Heart right ventricle (tissue), 16 donors: ENCODE data around the gene DENND1A. TPM values are rescaled to one million over a fixed set of nuclear protein-coding genes. Genes with fewer than 3 reads are reported as not detected.

Experiments used
- ATAC-seq, 8 donors: fragments of 200-7000 bp; cut with Tn5 transposase; one replicate each; pipeline ENCODE4 v1.9.1; 2020; ENCODE audit warnings: mild to moderate bottlenecking in 8 of 8, moderate library complexity in 8 of 8, moderate number of reproducible peaks in 1 of 8
- DNase-seq, 2 donors: peaks; one replicate each; pipeline ENCODE4 v3.0.0-alpha.2; 2020
- H3K27ac ChIP-seq, 10 donors: fragments of 200-600 bp; sonication (generic) in 2 of 10; one replicate each; pipeline versions ENCODE4 v1.5.0 to v1.8.0; 2020 to 2022; ENCODE audit warnings: mild to moderate bottlenecking in 3 of 10
- H3K27me3 ChIP-seq, 7 donors: fragments of 200-600 bp; one replicate each; pipeline ENCODE4 v1.8.0; 2021 to 2022; ENCODE audit warnings: mild to moderate bottlenecking in 2 of 7
- H3K36me3 ChIP-seq, 9 donors: fragments of 200-600 bp; sonication (generic) in 1 of 9; one replicate each; pipeline versions ENCODE4 v1.5.0 to v1.8.0; 2020 to 2022; ENCODE audit warnings: mild to moderate bottlenecking in 2 of 9
- H3K4me1 ChIP-seq, 9 donors: fragments of 200-600 bp; sonication (generic) in 1 of 9; one replicate each; pipeline versions ENCODE4 v1.5.0 to v1.8.0; 2020 to 2022; ENCODE audit warnings: mild to moderate bottlenecking in 4 of 9
- H3K4me3 ChIP-seq, 10 donors: fragments of 200-600 bp; sonication (generic) in 2 of 10; one replicate each; pipeline versions ENCODE4 v1.5.0 to v1.8.0; 2020 to 2022; ENCODE audit warnings: mild to moderate bottlenecking in 7 of 10, moderate library complexity in 2 of 10
- H3K9me3 ChIP-seq, 11 donors: fragments of 200-600 bp in 10 of 11; sonication (generic) in 2 of 11; one replicate each; pipeline versions ENCODE4 v1.5.0 to v1.8.0; 2013 to 2022; ENCODE audit warnings: mild to moderate bottlenecking in 2 of 11, control low read depth in 1 of 11, moderate library complexity in 1 of 11
- WGBS, 2 donors: extraction: QIAGEN DNeasy Blood & Tissue Kit; methylation state at CpG; one replicate each; pipeline ENCODE4 v1.1.7; 2013; ENCODE audit warnings: inconsistent platforms in 1 of 2; 5-methylcytosine and 5-hydroxymethylcytosine counted together
- intact Hi-C, 10 donors: fragments of 100-400 bp; cut with DNase I; formaldehyde crosslinking; loops; one replicate each; pipeline versions ENCODE4 v1.11.1 to v1.14.2; 2022
- polyA plus RNA-seq, 2 donors: library from polyadenylated mRNA; stranded (reverse); fragments of 200-250 nt; gene quantifications; one replicate each; pipeline ENCODE4 v1.2.3, GENCODE V29; 2013
- total RNA-seq, 10 donors: library from RNA; stranded (reverse); fragmentation: NEBNext Ultra II Directional in 3 of 10; extraction: Animal tissue kit (Norgen Biotek cat#: 25700) in 3 of 10; gene quantifications; one replicate each; pipeline versions ENCODE4 v1.2.1 to v1.2.4, GENCODE V29; 2021 to 2023
- TF ChIP-seq, protein P1 (sequence below), 9 donors: fragments of 200-600 bp; sonication (generic) in 2 of 9; IDR thresholded peaks; one replicate each; pipeline versions ENCODE4 v1.5.0 to v1.8.0; 2021 to 2022; ENCODE audit warnings: antibody characterized with exemption in 9 of 9, mild to moderate bottlenecking in 5 of 9, moderate library complexity in 1 of 9
- donor health status: Arrhythmogenic right ventricular cardiomyopathy.
- donor health status: ischemic (EF 13 %, LVEDD 7.1; RV severe dilation, severe dysfunction).
- donor health status: healthy with polysubstance abuse.
- donor health status: DM: no; HTN: yes; CAD: no.
- donor health status: DM: no; HTN: no; CAD: no.
- donor health status: ischemic (EF 25% LVEDD 6.9; RV normal size, moderate dysfunction).
- donor health status: ischemic (EF 25% LVEDD 5.7; RV mildly dilated, moderate dysfunction).
- donor health status: healthy.
- donor health status: DM: yes; HTN: yes; CAD: no.
- donor health status: Ischemic cardiomyopathy.
- donor health status: ischemic (EF 35%, LVEDD 5.7; RV mildly dilated, moderate dysfunction).
- donor health status: nonischemic (EF 11% LVEDD 7.7; RV severe dilation, severe dysfunction).
- donor health status: DM: yes; HTN: yes; CAD: no.
- donor health status: PGD.
- donor health status: ischemic (EF 29% LVEDD 5.4; RV normal size, mild dysfunction).
- donor health status: nonischemic (EF 23%, LVEDD 6.1; RV moderate dilation, normal function).

Gene DENND1A
- total and polyA plus RNA-seq, 12 donors = 7.3 to 19.6 (median 12.2) TPM

DNA sequence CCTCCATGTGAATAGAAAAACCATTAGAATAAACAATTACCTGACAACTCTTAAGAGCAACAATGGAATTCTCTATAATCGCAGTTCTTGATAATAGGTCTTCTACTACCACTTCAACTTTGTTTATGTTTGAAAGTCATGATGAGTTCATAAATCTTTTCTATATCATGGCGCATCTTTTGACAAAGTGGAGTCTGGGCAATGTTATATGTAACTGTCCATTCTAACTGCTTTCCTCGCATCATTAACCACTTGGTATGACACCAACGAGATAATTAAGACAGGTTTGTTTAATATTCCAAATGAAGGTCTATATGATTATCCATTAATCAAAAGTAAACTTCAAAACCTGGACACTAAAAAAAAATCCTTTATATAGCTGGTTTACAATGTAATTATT lies 272.0 kb downstream of the DENND1A start:
- H3K4me3 ChIP-seq = no peak overlapping the region
- WGBS, 2 donors = 88 to 96% methylated on average over 4 of the region's 4 CpGs

DNA sequence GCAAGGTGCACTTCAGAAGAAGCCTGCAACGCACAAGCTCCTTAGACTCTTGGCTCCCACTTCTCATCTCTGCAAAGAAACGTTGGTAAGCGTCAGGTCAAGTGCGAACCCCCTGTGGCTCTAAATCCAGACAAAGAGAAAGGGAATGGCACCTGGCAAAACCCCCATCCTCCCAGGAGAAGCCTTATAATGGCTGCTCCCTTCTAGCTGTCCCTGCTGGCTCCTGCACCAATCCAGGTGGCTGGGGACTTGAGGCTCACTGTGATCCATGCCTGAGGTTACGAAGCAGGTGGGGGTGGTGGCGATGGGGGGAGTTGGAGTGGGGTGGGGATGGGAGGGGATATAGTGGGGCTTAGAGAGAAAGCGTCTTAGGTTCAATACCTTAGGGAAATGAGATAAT lies 272.8 kb downstream of the DENND1A start:
- TF ChIP-seq, protein P1, sequence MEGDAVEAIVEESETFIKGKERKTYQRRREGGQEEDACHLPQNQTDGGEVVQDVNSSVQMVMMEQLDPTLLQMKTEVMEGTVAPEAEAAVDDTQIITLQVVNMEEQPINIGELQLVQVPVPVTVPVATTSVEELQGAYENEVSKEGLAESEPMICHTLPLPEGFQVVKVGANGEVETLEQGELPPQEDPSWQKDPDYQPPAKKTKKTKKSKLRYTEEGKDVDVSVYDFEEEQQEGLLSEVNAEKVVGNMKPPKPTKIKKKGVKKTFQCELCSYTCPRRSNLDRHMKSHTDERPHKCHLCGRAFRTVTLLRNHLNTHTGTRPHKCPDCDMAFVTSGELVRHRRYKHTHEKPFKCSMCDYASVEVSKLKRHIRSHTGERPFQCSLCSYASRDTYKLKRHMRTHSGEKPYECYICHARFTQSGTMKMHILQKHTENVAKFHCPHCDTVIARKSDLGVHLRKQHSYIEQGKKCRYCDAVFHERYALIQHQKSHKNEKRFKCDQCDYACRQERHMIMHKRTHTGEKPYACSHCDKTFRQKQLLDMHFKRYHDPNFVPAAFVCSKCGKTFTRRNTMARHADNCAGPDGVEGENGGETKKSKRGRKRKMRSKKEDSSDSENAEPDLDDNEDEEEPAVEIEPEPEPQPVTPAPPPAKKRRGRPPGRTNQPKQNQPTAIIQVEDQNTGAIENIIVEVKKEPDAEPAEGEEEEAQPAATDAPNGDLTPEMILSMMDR (IDR thresholded peaks at IDR 0.05) = no peak
- intact Hi-C loops = no loop called here
- ATAC-seq = no peak
- Histone ChIP-seq H3K27ac (no peak overlapping the region), H3K4me3 (no peak overlapping the region), H3K9me3 (peaks cover 0 to 6% (median 0%) of the 10 kb centered on the region in 11 donors), H3K27me3 (no peaks in the 10 kb centered on the region), H3K4me1 (no peaks in the 10 kb centered on the region), H3K36me3 (peaks cover 0 to 11% (median 2%) of the 10 kb centered on the region in 9 donors)
- no peak for DNase-seq
- WGBS, 2 donors = 94 to 96% methylated on average over 7 of the region's 7 CpGs

More for the DNA sequence above, 272.0 kb downstream of the DENND1A start:
- H3K27ac ChIP-seq = no peak overlapping the region
- ATAC-seq (no peak), DNase-seq (no peak)
- H3K4me1 ChIP-seq = no peaks in the 10 kb centered on the region
- H3K9me3 ChIP-seq = peaks cover 0 to 14% (median 0%) of the 10 kb centered on the region in 11 donors
- H3K27me3 ChIP-seq = no peaks in the 10 kb centered on the region
- H3K36me3 ChIP-seq = peaks cover 0 to 17% (median 7%) of the 10 kb centered on the region in 9 donors
- intact Hi-C loops = no loop called here
- TF ChIP-seq, protein P1 (IDR thresholded peaks at IDR 0.05) = no peak

DNA sequence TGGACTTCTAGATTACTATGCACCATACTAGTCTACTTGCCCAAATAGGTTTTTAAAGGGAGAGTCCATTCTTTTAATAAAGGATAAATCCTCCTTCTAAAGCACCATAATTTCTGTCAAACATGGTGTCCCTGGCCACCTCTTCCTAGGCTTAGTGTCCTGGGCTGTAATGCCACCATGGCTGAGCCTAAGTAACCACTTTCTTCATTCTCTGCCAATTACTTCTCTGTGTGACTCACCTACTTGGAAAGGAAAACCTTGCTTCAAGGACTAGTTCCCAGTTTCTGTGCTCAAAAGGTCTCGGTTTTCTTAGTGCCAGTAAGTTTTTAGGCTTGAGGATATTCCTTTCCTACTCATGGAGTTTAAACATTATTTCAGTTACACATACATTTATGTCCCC lies 273.4 kb downstream of the DENND1A start:
- Histone ChIP-seq H3K36me3 (peaks cover 0 to 13% (median 0%) of the 10 kb centered on the region in 9 donors), H3K9me3 (peaks cover 0 to under 1% (median 0%) of the 10 kb centered on the region in 11 donors), H3K27ac (no peak overlapping the region), H3K4me1 (no peaks in the 10 kb centered on the region), H3K4me3 (no peak overlapping the region), H3K27me3 (no peaks in the 10 kb centered on the region)
- WGBS, 2 donors = 89 to 95% methylated on average over 1 of the region's 1 CpG
- intact Hi-C loops = no loop called here
- TF ChIP-seq, protein P1 (IDR thresholded peaks at IDR 0.05) = no peak
- ATAC-seq = no peak
- no peak for DNase-seq

DNA sequence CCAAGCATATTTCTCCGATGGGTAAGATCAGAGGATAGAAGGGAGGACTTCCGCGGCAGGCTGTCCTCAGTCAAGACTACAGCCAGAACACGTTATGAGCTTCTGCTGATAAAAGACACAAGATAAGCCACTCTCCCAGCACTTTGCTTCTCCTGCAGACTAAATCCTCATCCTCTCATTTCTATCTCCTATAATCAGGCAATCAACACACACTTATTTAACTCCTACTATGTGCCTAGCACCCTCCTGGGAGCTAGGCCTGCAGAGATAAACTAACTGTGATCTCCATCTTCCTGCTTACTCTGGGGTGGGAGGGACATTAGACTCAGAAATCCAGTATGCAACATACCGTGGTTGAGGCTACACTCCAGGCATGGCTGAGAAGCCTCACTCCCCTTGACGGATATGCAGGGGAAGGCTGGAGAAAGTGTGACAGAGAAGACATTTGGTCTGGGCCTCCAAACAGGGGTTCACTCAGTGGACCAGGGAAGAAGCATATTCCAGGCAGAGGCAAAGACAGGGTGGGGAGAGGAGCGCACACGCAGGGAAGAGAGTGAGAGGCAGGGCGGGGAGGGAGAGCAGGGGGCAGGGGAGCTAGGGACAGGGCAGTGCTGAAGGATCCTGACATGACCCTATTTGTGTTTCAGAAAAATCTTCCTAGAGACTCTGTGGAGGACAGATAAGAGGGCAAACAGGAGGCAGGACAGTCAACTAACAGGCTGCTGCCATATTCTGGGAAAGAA lies 274.1 kb downstream of the DENND1A start:
- no peak for ATAC-seq
- WGBS, 2 donors = 86 to 87% methylated on average over 9 of the region's 9 CpGs
- H3K4me3 ChIP-seq = no peak overlapping the region
- intact Hi-C loops = no loop called here
- no peaks in the 10 kb centered on the region for H3K27me3 ChIP-seq
- H3K27ac ChIP-seq = no peak overlapping the region
- peaks cover 0 to 18% (median 0%) of the 10 kb centered on the region in 9 donors for H3K36me3 ChIP-seq
- TF ChIP-seq, protein P1 (IDR thresholded peaks at IDR 0.05) = no peak
- no peaks in the 10 kb centered on the region for H3K9me3 ChIP-seq
- no peaks in the 10 kb centered on the region for H3K4me1 ChIP-seq
- no peak for DNase-seq
